ENCODE data around the gene RAB8B. TPM values are rescaled to one million over a fixed set of nuclear protein-coding genes. Genes with fewer than 3 reads are reported as not detected.

RAB8B gene
- total RNA-seq, 4 donors from 2014 or later, result 47.6 to 179 (median 67.1) TPM

DNA sequence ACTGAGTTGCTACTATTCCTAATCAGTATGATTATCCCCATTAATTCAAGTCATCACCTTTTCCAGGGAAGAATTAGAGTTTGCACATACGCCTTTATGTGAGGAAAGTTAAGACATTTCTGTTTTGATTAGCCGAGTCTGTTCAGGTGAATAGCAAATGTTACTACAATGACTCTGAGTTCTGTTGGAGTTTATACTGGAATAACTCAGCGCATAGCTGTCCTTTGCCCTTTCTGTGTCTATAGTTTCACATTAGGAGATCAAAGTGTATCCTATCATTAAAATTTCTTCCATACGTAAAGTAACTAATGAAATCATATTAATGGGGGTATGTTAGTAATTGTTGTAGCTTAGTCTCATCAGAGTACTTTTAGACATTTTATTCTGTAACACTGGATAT is 4.9 kb downstream of the RAB8B start:
- no peak overlapping the region for H3K4me3 ChIP-seq
- H3K27ac ChIP-seq, result peak overlapping the region; percentile 15 to 61
- H3K36me3 ChIP-seq, result no peaks in the 10 kb centered on the region
- no peak for DNase-seq
- no peaks in the 10 kb centered on the region for H3K27me3 ChIP-seq
- intact Hi-C loops (cut with DNase I; ENCODE audit: low total_unique reads), result no loop called here
- peaks cover 0 to 5% of the 10 kb centered on the region in 2 donors for H3K4me1 ChIP-seq
- TF ChIP-seq POLR2A (IDR thresholded peaks at IDR 0.05), result no peak
- no peak for TF ChIP-seq CTCF (IDR thresholded peaks at IDR 0.05)
- no peaks in the 10 kb centered on the region for H3K9me3 ChIP-seq

DNA sequence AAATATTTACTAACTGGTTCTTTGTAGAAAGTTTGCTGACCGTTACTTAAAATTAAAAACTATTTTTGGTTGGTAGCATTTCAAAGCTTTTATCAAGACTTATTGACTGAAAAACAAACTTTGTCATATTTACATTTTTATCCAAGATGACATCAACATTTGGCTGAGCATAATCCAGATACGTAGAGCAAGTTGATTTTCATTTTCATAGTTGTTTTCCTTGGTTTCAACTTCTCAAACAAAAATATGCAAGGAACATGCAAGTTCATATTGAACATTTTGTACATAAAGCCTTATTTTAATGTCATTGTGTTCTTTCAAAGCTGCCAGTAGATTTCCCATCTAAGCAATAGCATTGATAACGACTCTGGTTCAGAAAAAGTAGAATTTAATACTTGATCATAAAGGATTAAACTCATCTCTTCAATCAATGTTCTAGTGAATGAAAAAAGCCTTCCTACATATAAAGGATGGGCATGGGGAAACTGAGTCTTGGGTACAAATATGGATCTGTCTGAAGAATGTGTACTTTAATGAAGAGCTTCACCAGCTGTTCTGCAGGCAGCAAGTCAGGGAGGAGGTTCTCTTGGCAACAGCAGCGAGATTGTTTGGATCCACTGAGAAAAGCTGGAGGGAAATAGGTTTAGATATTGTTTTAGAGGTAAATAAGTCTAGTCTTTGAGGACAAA is 5.6 kb downstream of the RAB8B start:
- no peak overlapping the region for H3K4me3 ChIP-seq
- H3K9me3 ChIP-seq, result no peaks in the 10 kb centered on the region
- intact Hi-C loops (cut with DNase I; ENCODE audit: low total_unique reads), result no loop called here
- H3K27me3 ChIP-seq, result no peaks in the 10 kb centered on the region
- no peaks in the 10 kb centered on the region for H3K36me3 ChIP-seq
- peak overlapping the region; percentile 26 to 61 for H3K27ac ChIP-seq
- no peak for DNase-seq
- H3K4me1 ChIP-seq, result peaks cover 0 to 5% of the 10 kb centered on the region in 2 donors
- no peak for TF ChIP-seq POLR2A (IDR thresholded peaks at IDR 0.05)
- TF ChIP-seq CTCF (IDR thresholded peaks at IDR 0.05), result no peak

DNA sequence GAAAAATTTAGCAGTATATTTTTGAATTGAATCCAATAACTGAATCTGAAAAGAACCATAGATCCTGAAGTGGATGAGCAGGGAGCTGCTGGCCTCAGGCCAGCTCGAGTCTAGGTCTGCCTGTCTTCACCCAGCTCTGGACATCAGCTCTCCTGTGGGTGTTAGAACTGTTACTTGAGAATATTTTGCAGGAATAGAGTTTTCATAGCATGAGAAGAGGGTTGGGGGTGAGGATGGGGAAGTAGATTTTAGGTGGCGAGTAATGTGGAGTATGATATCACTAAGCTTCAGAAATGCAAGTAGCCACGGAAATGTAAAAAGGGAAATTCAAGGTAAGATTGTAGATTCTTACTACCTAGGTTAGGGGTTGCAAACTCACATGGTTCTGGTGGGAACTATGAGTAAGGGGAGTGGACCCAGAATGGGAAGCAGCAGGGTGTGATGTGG is 6.2 kb downstream of the RAB8B start:
- Histone ChIP-seq H3K4me1 (peaks cover 0 to 5% of the 10 kb centered on the region in 2 donors), H3K4me3 (no peak overlapping the region), H3K9me3 (no peaks in the 10 kb centered on the region), H3K27ac (peak overlapping the region; percentile 26 to 61), H3K36me3 (no peaks in the 10 kb centered on the region), H3K27me3 (no peaks in the 10 kb centered on the region)
- TF ChIP-seq POLR2A (IDR thresholded peaks at IDR 0.05), result no peak
- TF ChIP-seq CTCF (IDR thresholded peaks at IDR 0.05), result no peak
- intact Hi-C loops (cut with DNase I; ENCODE audit: low total_unique reads), result no loop called here
- DNase-seq, result no peak

- H3K4me3 ChIP-seq, result no peak overlapping the region
- TF ChIP-seq CTCF (IDR thresholded peaks at IDR 0.05) (no peak), POLR2A (IDR thresholded peaks at IDR 0.05) (no peak)
- no peaks in the 10 kb centered on the region for H3K36me3 ChIP-seq
- DNase-seq, result no peak
- H3K9me3 ChIP-seq, result no peaks in the 10 kb centered on the region
- H3K27me3 ChIP-seq, result no peaks in the 10 kb centered on the region
- intact Hi-C loops (cut with DNase I; ENCODE audit: low total_unique reads), result no loop called here
- H3K4me1 ChIP-seq, result no peaks in the 10 kb centered on the region
- H3K27ac ChIP-seq, result no peak overlapping the region
Measured at GRCh38 chr15:63196842-63197241, 7.4 kb downstream of the RAB8B start.

GRCh38 chr15:63197626-63198025 is 8.2 kb downstream of the RAB8B start:
- Histone ChIP-seq H3K4me3 (no peak overlapping the region), H3K4me1 (no peaks in the 10 kb centered on the region), H3K27me3 (no peaks in the 10 kb centered on the region), H3K36me3 (no peaks in the 10 kb centered on the region), H3K9me3 (no peaks in the 10 kb centered on the region), H3K27ac (peak overlapping the region in 1 of 2 donors; percentile 35)
- intact Hi-C loops (cut with DNase I; ENCODE audit: low total_unique reads), result no loop called here
- TF ChIP-seq POLR2A (IDR thresholded peaks at IDR 0.05), result no peak
- DNase-seq, result no peak
